Measurements from ENCODE around the gene ADAMTS2. TPM values are rescaled to one million over a fixed set of nuclear protein-coding genes. Genes with fewer than 3 reads are reported as not detected.

The ADAMTS2 gene
- total and polyA plus RNA-seq, 2 donors (not counting 3 experiments of a cell fraction or from before 2014, with no cell fraction given), result not detected

DNA sequence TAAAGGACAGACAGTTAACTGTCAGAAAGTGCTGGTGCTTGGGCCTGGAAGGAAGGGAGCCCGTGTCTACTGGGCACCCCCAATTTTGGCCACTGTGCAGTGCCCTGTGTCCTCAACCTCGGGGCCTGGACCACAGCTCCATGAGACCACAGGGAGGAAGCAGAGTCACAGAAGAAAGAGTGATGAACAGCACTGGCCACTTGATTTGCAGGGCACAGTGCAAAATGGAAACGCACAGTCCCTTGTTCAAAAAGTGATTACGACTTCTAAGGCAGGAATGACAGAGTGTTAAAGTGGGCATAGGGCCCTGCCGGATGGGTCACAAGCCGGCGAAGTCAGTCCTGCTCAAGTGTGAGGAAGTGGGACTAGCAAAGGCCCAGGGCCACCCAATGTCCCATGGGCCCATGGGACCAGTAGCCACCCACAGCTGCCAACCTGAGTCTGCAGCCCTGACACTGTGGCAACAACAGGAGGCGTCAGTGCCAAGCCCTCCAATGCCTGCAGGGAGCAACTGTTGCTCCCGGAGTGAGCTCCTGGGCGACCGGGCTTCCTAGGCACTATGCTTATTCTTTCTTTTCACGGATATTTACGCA lies 85.4 kb downstream of the ADAMTS2 start:
- CTCF ChIA-PET, result no interaction called here
- H3K27ac ChIP-seq (ENCODE audit: insufficient read depth, low read depth, low read length), result no peak overlapping the region
- DNase-seq (ENCODE audit: low read depth, low spot score) (no peak), FAIRE-seq (no peak)
- H3K4me2 ChIP-seq (ENCODE audit: insufficient read depth, low read length), result no peak overlapping the region
- no peaks in the 10 kb centered on the region for H4K20me1 ChIP-seq (replicated peaks; ENCODE audit: control insufficient read depth, extremely low read depth, insufficient read depth, low read length)
- H3K9ac ChIP-seq (replicated peaks; ENCODE audit: extremely low read depth, insufficient read depth, low read length), result no peak overlapping the region
- POLR2A ChIA-PET, result no interaction called here
- no peaks in the 10 kb centered on the region for H3K79me2 ChIP-seq (ENCODE audit: control insufficient read depth, insufficient read depth, low read length)
- H3K36me3 ChIP-seq (ENCODE audit: control insufficient read depth in 2 of 2, extremely low read depth in 1 of 2, insufficient read depth in 2 of 2, low read length in 2 of 2), result no peaks in the 10 kb centered on the region
- no peaks in the 10 kb centered on the region for H3K4me1 ChIP-seq (ENCODE audit: control insufficient read depth, extremely low read depth, insufficient read depth, low read length)
- dilution Hi-C loops (cut with MboI; ENCODE audit: extremely low pct_ligation_motif_present, low sequenced_read_pairs), result no loop called here
- H3K4me3 ChIP-seq (replicated peaks in 1 of 3; ENCODE audit: insufficient read depth in 1 of 3, low read depth in 1 of 3, low read length in 3 of 3), result no peak overlapping the region
- peaks cover 9% of the 10 kb centered on the region for H3K9me3 ChIP-seq (replicated peaks; ENCODE audit: control insufficient read depth, insufficient read depth, low read length)
- intact Hi-C loops (cut with micrococcal nuclease), result no loop called here
- no peaks in the 10 kb centered on the region for H3K9me1 ChIP-seq (replicated peaks; ENCODE audit: control insufficient read depth, extremely low read depth, insufficient read depth, low read length)
- no TSS peak for BruUV-seq (replicated peaks)
- TF ChIP-seq JUN (IDR thresholded peaks at IDR 0.05; ENCODE audit: borderline replicate concordance, insufficient read depth, insufficient read length, low read depth), result no peak
- H2AFZ ChIP-seq (ENCODE audit: low read depth, low read length), result no peak overlapping the region
- no peaks in the 10 kb centered on the region for H3K27me3 ChIP-seq (ENCODE audit: control insufficient read depth in 2 of 2, insufficient read depth in 2 of 2, low read length in 2 of 2)

DNA sequence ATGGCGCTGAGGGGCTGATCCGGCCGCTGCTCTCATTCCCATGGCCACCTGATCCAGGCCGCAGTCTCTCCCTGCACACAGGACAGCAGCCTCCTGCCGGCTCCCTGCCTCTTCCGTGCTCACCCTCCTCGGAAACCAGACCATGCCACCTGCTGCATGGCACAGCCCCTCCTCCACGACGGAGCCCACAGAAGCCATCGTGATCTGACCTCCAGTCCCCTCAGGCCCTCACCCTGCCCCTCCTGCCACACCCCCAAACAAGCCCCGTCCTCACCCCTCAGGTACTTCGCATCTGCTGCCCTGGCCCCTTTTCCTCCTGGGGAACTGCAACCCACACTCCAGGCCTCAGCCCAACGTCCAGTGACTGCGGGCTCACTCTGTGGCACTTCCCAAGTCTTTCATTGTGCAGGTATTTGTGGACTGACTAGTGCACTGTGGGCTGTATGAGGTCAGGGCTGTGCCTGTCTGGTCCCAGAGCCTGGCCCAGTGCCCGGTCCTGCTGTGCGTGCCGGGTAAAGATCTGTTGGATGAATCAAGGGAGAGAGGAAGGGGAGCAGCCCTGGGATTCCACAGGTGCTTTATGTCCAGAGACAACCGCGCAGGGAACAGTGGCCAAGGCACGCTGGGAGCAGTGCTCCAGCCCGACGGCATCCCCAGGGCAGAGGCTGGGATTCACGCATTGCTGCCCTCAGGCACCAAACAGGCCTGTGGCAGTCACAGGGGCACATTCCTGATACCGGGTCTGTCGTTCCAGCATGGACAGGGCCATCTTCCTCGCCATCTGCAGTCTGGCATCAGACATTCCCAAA lies 86.1 kb downstream of the ADAMTS2 start:
- Histone ChIP-seq H3K9ac (replicated peaks; ENCODE audit: extremely low read depth, insufficient read depth, low read length) (no peak overlapping the region), H3K27ac (ENCODE audit: insufficient read depth, low read depth, low read length) (no peak overlapping the region)

More for the DNA sequence above, 86.1 kb downstream of the ADAMTS2 start:
- dilution Hi-C loops (cut with MboI; ENCODE audit: extremely low pct_ligation_motif_present, low sequenced_read_pairs) (no loop called here), intact Hi-C loops (cut with micrococcal nuclease) (no loop called here)
- H3K79me2 ChIP-seq (ENCODE audit: control insufficient read depth, insufficient read depth, low read length), result no peaks in the 10 kb centered on the region
- H3K4me3 ChIP-seq (replicated peaks in 1 of 3; ENCODE audit: insufficient read depth in 1 of 3, low read depth in 1 of 3, low read length in 3 of 3), result no peak overlapping the region
- H3K9me3 ChIP-seq (replicated peaks; ENCODE audit: control insufficient read depth, insufficient read depth, low read length), result peaks cover 11% of the 10 kb centered on the region
- ChIA-PET POLR2A (no interaction called here), CTCF (no interaction called here)
- no peak overlapping the region for H3K4me2 ChIP-seq (ENCODE audit: insufficient read depth, low read length)
- no peaks in the 10 kb centered on the region for H3K36me3 ChIP-seq (ENCODE audit: control insufficient read depth in 2 of 2, extremely low read depth in 1 of 2, insufficient read depth in 2 of 2, low read length in 2 of 2)
- H3K9me1 ChIP-seq (replicated peaks; ENCODE audit: control insufficient read depth, extremely low read depth, insufficient read depth, low read length), result no peaks in the 10 kb centered on the region
- BruUV-seq (replicated peaks), result no TSS peak
- H4K20me1 ChIP-seq (replicated peaks; ENCODE audit: control insufficient read depth, extremely low read depth, insufficient read depth, low read length), result no peaks in the 10 kb centered on the region
- no peaks in the 10 kb centered on the region for H3K27me3 ChIP-seq (ENCODE audit: control insufficient read depth in 2 of 2, insufficient read depth in 2 of 2, low read length in 2 of 2)
- no peaks in the 10 kb centered on the region for H3K4me1 ChIP-seq (ENCODE audit: control insufficient read depth, extremely low read depth, insufficient read depth, low read length)
- H2AFZ ChIP-seq (ENCODE audit: low read depth, low read length), result no peak overlapping the region
- FAIRE-seq (no peak), DNase-seq (ENCODE audit: low read depth, low spot score) (no peak)
- TF ChIP-seq JUN (IDR thresholded peaks at IDR 0.05; ENCODE audit: borderline replicate concordance, insufficient read depth, insufficient read length, low read depth) (no peak), EZH2 (IDR thresholded peaks at IDR 0.05; ENCODE audit: borderline replicate concordance, low read depth, low read length, severe bottlenecking) (no peak), FOS (IDR thresholded peaks at IDR 0.05; ENCODE audit: borderline replicate concordance, insufficient read depth, low read length) (no peak), POLR2AphosphoS5 (IDR thresholded peaks at IDR 0.05; ENCODE audit: insufficient read depth, low read depth, low read length) (no peak), POLR2A (IDR thresholded peaks at IDR 0.05; ENCODE audit: low read depth, low read length) (no peak), MYC (IDR thresholded peaks at IDR 0.05; ENCODE audit: low read depth, low read length) (no peak), GATA2 (IDR thresholded peaks at IDR 0.05; ENCODE audit: insufficient read depth, insufficient read length, low read depth, low read length) (no peak)
- TF ChIP-seq, protein P1, sequence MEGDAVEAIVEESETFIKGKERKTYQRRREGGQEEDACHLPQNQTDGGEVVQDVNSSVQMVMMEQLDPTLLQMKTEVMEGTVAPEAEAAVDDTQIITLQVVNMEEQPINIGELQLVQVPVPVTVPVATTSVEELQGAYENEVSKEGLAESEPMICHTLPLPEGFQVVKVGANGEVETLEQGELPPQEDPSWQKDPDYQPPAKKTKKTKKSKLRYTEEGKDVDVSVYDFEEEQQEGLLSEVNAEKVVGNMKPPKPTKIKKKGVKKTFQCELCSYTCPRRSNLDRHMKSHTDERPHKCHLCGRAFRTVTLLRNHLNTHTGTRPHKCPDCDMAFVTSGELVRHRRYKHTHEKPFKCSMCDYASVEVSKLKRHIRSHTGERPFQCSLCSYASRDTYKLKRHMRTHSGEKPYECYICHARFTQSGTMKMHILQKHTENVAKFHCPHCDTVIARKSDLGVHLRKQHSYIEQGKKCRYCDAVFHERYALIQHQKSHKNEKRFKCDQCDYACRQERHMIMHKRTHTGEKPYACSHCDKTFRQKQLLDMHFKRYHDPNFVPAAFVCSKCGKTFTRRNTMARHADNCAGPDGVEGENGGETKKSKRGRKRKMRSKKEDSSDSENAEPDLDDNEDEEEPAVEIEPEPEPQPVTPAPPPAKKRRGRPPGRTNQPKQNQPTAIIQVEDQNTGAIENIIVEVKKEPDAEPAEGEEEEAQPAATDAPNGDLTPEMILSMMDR (IDR thresholded peaks at IDR 0.05; ENCODE audit: extremely low read depth in 1 of 2, insufficient read depth in 1 of 2, low read depth in 1 of 2, low read length in 2 of 2), result no peak
- TF ChIP-seq, protein P2, sequence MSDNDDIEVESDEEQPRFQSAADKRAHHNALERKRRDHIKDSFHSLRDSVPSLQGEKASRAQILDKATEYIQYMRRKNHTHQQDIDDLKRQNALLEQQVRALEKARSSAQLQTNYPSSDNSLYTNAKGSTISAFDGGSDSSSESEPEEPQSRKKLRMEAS (IDR thresholded peaks at IDR 0.05; ENCODE audit: insufficient read depth, insufficient read length), result no peak
